Liver (tissue), 9 donors: ENCODE results near the gene ANAPC13. TPM values are rescaled to one million over a fixed set of nuclear protein-coding genes. Genes with fewer than 3 reads are reported as not detected.

Source experiments
- DNase-seq: peaks from one replicate; pipeline ENCODE4 v3.0.0-alpha.2; 2017; ENCODE audit warnings: low spot score
- H3K27ac ChIP-seq, 2 donors: one replicate each; pipeline ENCODE4 v1.7.0; 2013; ENCODE audit warnings: inconsistent platforms in 2 of 2, low read length in 2 of 2, control low read depth in 1 of 2, low read depth in 1 of 2, mild to moderate bottlenecking in 1 of 2
- H3K27me3 ChIP-seq, 4 donors: one replicate each; pipeline versions ENCODE4 v1.6.1 to v1.7.0; 2013; ENCODE audit warnings: low read length in 3 of 4, inconsistent platforms in 1 of 4, mild to moderate bottlenecking in 1 of 4, moderate library complexity in 1 of 4; ENCODE audit not compliant: control insufficient read depth in 4 of 4, insufficient read depth in 4 of 4
- H3K36me3 ChIP-seq, 4 donors: one replicate each; pipeline versions ENCODE4 v1.6.1 to v1.7.0; 2013; ENCODE audit warnings: low read length in 3 of 4, mild to moderate bottlenecking in 3 of 4, low read depth in 1 of 4, moderate library complexity in 1 of 4; ENCODE audit not compliant: control insufficient read depth in 4 of 4, insufficient read depth in 3 of 4
- H3K4me1 ChIP-seq, 4 donors: one replicate each; pipeline versions ENCODE4 v1.6.1 to v1.7.0; 2013; ENCODE audit warnings: low read length in 3 of 4, mild to moderate bottlenecking in 3 of 4, moderate library complexity in 1 of 4; ENCODE audit not compliant: control insufficient read depth in 4 of 4, insufficient read depth in 4 of 4
- H3K4me3 ChIP-seq, 3 donors: one replicate each; pipeline versions ENCODE4 v1.6.1 to v1.7.0; 2013; ENCODE audit warnings: low read length in 3 of 3, control low read depth in 1 of 3, low read depth in 1 of 3, mild to moderate bottlenecking in 1 of 3
- H3K9ac ChIP-seq, 2 donors: one replicate each; pipeline ENCODE4 v1.7.0; 2013; ENCODE audit warnings: low read length in 2 of 2, mild to moderate bottlenecking in 2 of 2, moderate library complexity in 2 of 2, control low read depth in 1 of 2, low read depth in 1 of 2
- H3K9me3 ChIP-seq, 4 donors: one replicate each; pipeline versions ENCODE4 v1.6.1 to v1.7.0; 2013; ENCODE audit warnings: low read length in 3 of 4; ENCODE audit not compliant: control insufficient read depth in 4 of 4
- EGR1 ChIP-seq, 2 donors: IDR thresholded peaks; 2 replicates each; pipeline ENCODE4 v1.6.1; 2016 to 2018; ENCODE audit warnings: antibody characterized with exemption in 2 of 2, low read depth in 2 of 2
- FOXA1 ChIP-seq: IDR thresholded peaks from 2 replicates; pipeline ENCODE4 v1.6.1; 2016; ENCODE audit warnings: antibody characterized with exemption
- FOXA2 ChIP-seq: IDR thresholded peaks from 2 replicates; pipeline ENCODE4 v1.6.1; 2016; ENCODE audit warnings: antibody characterized with exemption
- GABPA ChIP-seq, 2 donors: IDR thresholded peaks in 1 of 2; conservative IDR thresholded peaks in 1 of 2; 2 replicates each; pipeline ENCODE4 v1.6.1; 2016; ENCODE audit warnings: antibody characterized with exemption in 2 of 2, mild to moderate bottlenecking in 1 of 2, moderate library complexity in 1 of 2
- HNF4A ChIP-seq, 2 donors: conservative IDR thresholded peaks; 2 replicates each; pipeline ENCODE4 v1.6.1; 2016; ENCODE audit warnings: antibody characterized with exemption in 2 of 2, mild to moderate bottlenecking in 2 of 2
- HNF4G ChIP-seq: IDR thresholded peaks from 2 replicates; pipeline ENCODE4 v1.6.1; 2016; ENCODE audit warnings: antibody characterized with exemption
- JUND ChIP-seq, 2 donors: IDR thresholded peaks; 2 replicates each; pipeline ENCODE4 v1.6.1; 2016; ENCODE audit warnings: antibody characterized with exemption in 2 of 2
- MAX ChIP-seq: IDR thresholded peaks from 2 replicates; pipeline ENCODE4 v1.6.1; 2016; ENCODE audit warnings: antibody characterized with exemption
- NR2F2 ChIP-seq: IDR thresholded peaks from 2 replicates; pipeline ENCODE4 v1.6.1; 2016; ENCODE audit warnings: antibody characterized with exemption
- RAD21 ChIP-seq, 2 donors: IDR thresholded peaks; 2 replicates each; pipeline ENCODE4 v1.6.1; 2016; ENCODE audit warnings: antibody characterized with exemption in 2 of 2, mild to moderate bottlenecking in 2 of 2
- RXRA ChIP-seq, 2 donors: IDR thresholded peaks; 2 replicates each; pipeline ENCODE4 v1.6.1; 2017 to 2018; ENCODE audit warnings: antibody characterized with exemption in 2 of 2, mild to moderate bottlenecking in 1 of 2
- SP1 ChIP-seq: IDR thresholded peaks from 2 replicates; pipeline ENCODE4 v1.6.1; 2018; ENCODE audit warnings: antibody characterized with exemption, mild to moderate bottlenecking
- TAF1 ChIP-seq: conservative IDR thresholded peaks from 2 replicates; pipeline ENCODE4 v1.6.1; 2016; ENCODE audit warnings: antibody characterized with exemption, mild to moderate bottlenecking
- YY1 ChIP-seq: IDR thresholded peaks from 2 replicates; pipeline ENCODE4 v1.6.1; 2016; ENCODE audit warnings: antibody characterized with exemption, mild to moderate bottlenecking
- ZBTB33 ChIP-seq: IDR thresholded peaks from 2 replicates; pipeline ENCODE4 v1.6.1; 2016; ENCODE audit warnings: antibody characterized with exemption
- WGBS: extraction: QIAGEN DNeasy Blood & Tissue Kit; methylation state at CpG from one replicate; pipeline ENCODE4 v1.1.7; 2013; 5-methylcytosine and 5-hydroxymethylcytosine counted together
- polyA plus RNA-seq, 2 donors: library from polyadenylated mRNA; stranded (reverse) in 1 of 2; unstranded in 1 of 2; fragments of 200-250 nt in 1 of 2; fragments of >200 nt in 1 of 2; fragmentation: Nextera tagmentation in 1 of 2; extraction: Ambion mirVana in 1 of 2; gene quantifications; one replicate each; pipeline versions ENCODE4 v1.2.1 to v1.2.3, GENCODE V29; 2013 to 2015
- total RNA-seq, 2 donors: library from RNA; depleted of rRNA; stranded (reverse); fragments of >200 nt; gene quantifications; one replicate each; pipeline ENCODE4 v1.2.3, GENCODE V29; 2014
- TF ChIP-seq, protein P1 (sequence below): fragments of 150-350 bp; IDR thresholded peaks from 2 replicates; pipeline ENCODE4 v1.5.1; 2017; ENCODE audit warnings: improper control_type of control experiment, low read depth, low read length; ENCODE audit not compliant: missing input control
- TF ChIP-seq, protein P2 (sequence below): IDR thresholded peaks from 2 replicates; pipeline ENCODE4 v1.6.1; 2016; ENCODE audit warnings: antibody characterized with exemption, mild to moderate bottlenecking
- TF ChIP-seq, protein P3 (sequence below): IDR thresholded peaks from 2 replicates; pipeline ENCODE4 v1.6.1; 2016; ENCODE audit warnings: antibody characterized with exemption
- donor health status: healthy.
- donor health status: healthy.
- donor health status: healthy.
- donor health status: healthy.
- donor health status: healthy.

ANAPC13 gene
- total and polyA plus RNA-seq, 4 donors, result 20.9 to 80.9 (median 38.2) TPM

DNA sequence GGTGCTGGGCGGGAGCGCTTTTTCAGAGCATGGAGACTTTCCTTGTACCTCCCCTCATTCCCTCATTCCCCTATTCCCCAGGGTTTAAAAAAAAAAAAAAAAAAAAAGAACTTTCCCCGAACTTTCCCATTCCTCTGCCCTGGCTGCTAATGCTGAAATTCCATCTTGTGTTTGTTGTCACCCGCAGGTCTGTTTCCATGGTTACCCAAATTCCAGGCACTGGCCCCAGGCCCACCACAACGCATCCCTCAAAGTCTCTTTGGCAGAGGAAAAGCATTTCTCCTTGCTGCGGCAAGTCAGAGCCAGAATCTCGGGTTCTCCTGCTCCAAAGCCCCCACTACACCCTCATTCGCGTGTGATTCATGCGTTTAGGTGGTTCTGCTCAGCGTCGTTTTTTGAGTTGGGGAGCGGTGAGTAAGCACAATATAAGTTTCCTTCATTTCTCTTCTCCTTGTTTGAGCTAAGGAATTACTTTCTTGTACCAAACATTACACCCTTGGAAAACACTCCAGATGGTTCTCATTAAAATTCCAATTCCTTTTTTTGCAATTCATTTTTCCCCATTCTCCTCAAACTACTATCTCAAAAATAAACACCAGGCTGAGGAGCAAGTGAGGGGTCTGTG, 21.6 kb downstream of the ANAPC13 start:
- no peaks in the 10 kb centered on the region for H3K4me1 ChIP-seq
- 64% methylated on average over 13 of the region's 13 CpGs for WGBS
- H3K27me3 ChIP-seq, result no peaks in the 10 kb centered on the region
- H3K9ac ChIP-seq, result no peak overlapping the region
- H3K9me3 ChIP-seq, result no peaks in the 10 kb centered on the region
- peak overlapping the region; percentile 67 to 69 for H3K27ac ChIP-seq
- H3K36me3 ChIP-seq, result no peaks in the 10 kb centered on the region
- TF ChIP-seq RXRA (IDR thresholded peaks at IDR 0.05) (peak in 1 of 2 donors; percentile 34), HNF4A (conservative IDR thresholded peaks at IDR 0.05) (no peak), GABPA (IDR thresholded peaks at IDR 0.05 in 1 of 2, conservative IDR thresholded peaks at IDR 0.05 in 1 of 2) (no peak), FOXA2 (no peak), JUND (IDR thresholded peaks at IDR 0.05) (no peak), SP1 (peak; percentile 35), FOXA1 (no peak), EGR1 (IDR thresholded peaks at IDR 0.05; ENCODE audit: low read depth in 2 of 2) (no peak), NR2F2 (no peak), RAD21 (IDR thresholded peaks at IDR 0.05) (no peak)
- TF ChIP-seq, protein P1, sequence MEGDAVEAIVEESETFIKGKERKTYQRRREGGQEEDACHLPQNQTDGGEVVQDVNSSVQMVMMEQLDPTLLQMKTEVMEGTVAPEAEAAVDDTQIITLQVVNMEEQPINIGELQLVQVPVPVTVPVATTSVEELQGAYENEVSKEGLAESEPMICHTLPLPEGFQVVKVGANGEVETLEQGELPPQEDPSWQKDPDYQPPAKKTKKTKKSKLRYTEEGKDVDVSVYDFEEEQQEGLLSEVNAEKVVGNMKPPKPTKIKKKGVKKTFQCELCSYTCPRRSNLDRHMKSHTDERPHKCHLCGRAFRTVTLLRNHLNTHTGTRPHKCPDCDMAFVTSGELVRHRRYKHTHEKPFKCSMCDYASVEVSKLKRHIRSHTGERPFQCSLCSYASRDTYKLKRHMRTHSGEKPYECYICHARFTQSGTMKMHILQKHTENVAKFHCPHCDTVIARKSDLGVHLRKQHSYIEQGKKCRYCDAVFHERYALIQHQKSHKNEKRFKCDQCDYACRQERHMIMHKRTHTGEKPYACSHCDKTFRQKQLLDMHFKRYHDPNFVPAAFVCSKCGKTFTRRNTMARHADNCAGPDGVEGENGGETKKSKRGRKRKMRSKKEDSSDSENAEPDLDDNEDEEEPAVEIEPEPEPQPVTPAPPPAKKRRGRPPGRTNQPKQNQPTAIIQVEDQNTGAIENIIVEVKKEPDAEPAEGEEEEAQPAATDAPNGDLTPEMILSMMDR, result no peak
- TF ChIP-seq, protein P2, sequence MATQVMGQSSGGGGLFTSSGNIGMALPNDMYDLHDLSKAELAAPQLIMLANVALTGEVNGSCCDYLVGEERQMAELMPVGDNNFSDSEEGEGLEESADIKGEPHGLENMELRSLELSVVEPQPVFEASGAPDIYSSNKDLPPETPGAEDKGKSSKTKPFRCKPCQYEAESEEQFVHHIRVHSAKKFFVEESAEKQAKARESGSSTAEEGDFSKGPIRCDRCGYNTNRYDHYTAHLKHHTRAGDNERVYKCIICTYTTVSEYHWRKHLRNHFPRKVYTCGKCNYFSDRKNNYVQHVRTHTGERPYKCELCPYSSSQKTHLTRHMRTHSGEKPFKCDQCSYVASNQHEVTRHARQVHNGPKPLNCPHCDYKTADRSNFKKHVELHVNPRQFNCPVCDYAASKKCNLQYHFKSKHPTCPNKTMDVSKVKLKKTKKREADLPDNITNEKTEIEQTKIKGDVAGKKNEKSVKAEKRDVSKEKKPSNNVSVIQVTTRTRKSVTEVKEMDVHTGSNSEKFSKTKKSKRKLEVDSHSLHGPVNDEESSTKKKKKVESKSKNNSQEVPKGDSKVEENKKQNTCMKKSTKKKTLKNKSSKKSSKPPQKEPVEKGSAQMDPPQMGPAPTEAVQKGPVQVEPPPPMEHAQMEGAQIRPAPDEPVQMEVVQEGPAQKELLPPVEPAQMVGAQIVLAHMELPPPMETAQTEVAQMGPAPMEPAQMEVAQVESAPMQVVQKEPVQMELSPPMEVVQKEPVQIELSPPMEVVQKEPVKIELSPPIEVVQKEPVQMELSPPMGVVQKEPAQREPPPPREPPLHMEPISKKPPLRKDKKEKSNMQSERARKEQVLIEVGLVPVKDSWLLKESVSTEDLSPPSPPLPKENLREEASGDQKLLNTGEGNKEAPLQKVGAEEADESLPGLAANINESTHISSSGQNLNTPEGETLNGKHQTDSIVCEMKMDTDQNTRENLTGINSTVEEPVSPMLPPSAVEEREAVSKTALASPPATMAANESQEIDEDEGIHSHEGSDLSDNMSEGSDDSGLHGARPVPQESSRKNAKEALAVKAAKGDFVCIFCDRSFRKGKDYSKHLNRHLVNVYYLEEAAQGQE, result peak; percentile 66
- no peak overlapping the region for H3K4me3 ChIP-seq
- DNase-seq, result no peak

- Histone ChIP-seq H3K9me3 (no peaks in the 10 kb centered on the region), H3K9ac (no peak overlapping the region), H3K27me3 (no peaks in the 10 kb centered on the region), H3K4me3 (no peak overlapping the region), H3K27ac (peak overlapping the region; percentile 43 to 69), H3K4me1 (no peaks in the 10 kb centered on the region), H3K36me3 (no peaks in the 10 kb centered on the region)
- 83% methylated on average over 4 of the region's 4 CpGs for WGBS
- DNase-seq, result no peak
- TF ChIP-seq FOXA2, result no peak
- no peak for TF ChIP-seq FOXA1
- no peak for TF ChIP-seq ZBTB33
- TF ChIP-seq RXRA (IDR thresholded peaks at IDR 0.05), result no peak
- TF ChIP-seq, protein P1, result no peak
- TF ChIP-seq HNF4G, result no peak
- TF ChIP-seq, protein P3, sequence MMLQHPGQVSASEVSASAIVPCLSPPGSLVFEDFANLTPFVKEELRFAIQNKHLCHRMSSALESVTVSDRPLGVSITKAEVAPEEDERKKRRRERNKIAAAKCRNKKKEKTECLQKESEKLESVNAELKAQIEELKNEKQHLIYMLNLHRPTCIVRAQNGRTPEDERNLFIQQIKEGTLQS, result no peak
- TF ChIP-seq MAX, result no peak
- TF ChIP-seq, protein P2, result no peak
- no peak for TF ChIP-seq YY1
- no peak for TF ChIP-seq TAF1
- TF ChIP-seq RAD21 (IDR thresholded peaks at IDR 0.05), result no peak
- no peak for TF ChIP-seq HNF4A (conservative IDR thresholded peaks at IDR 0.05)
Observed at GRCh38 chr3:134463676-134464063, 22.1 kb downstream of the ANAPC13 start.
